ENCODE measurements around the gene GALNT18.

Gene GALNT18

DNA sequence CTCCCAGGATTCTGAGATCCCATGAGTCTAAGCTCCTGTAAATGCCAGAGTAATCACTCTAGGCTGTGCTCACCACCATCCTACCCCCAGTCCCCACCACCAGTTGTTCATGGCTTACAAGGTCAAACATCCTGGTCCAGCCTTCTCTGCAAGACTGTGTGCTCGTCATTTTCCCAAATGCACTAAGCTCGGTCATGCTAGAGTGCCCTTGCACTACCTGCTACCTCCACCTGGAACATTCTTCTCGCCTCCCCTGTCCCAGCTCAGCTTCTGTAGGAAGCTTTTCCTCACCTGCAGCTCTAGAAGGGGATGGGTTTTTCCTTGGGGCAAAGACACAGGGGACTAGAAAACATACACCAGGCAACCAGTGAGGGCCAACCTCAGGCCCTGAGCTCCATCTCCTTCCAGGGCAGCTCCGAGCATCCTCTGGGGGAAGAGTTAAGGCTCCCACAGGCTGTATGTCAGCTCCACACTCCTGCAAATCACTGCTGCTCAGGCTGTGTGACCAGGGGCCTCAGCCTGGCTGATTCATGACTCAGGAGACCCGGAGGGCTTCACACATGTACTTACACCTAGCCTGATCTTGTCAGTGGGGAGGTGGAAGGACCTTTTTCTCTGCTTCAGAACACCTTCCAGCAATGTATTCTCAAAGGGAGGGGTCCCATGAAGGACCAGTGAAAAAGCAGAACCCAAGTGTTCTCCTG, 231.6 kb downstream of the GALNT18 start (continued):
- TF ChIP-seq ZFP69B (tag by site-specific recombination; IDR thresholded peaks at IDR 0.05) = no peak

DNA sequence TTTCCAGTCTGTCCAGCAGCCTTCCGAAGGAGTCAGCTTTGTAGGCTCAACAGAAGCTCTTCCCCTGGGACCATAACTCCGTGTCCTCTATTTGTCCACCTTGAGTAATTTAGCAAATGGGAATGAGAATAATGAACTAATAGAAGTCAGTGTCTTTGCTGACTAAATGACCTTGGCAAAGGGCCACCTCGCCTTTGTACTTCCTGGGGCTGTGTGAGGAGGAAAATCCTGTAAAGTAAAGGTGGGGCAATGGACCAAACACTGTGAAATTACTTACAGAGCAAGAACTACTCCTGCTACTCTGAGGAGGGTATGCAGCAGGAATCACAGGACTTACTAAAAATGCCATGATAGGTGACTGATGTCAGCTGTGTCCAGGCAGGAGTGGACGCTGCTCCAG, 232.6 kb downstream of the GALNT18 start:
- CTCF ChIA-PET = interaction anchor here (1.3 to 1.6 kb wide), 2 partner anchors 17 to 398 kb away, joined by 4 read pairs; no protein-coding TSS in a partner anchor
- H3K36me3 ChIP-seq (ENCODE audit: control insufficient read depth in 2 of 2, insufficient read depth in 1 of 2, low read length in 2 of 2) = no peaks in the 10 kb centered on the region
- TF ChIP-seq, protein P1, sequence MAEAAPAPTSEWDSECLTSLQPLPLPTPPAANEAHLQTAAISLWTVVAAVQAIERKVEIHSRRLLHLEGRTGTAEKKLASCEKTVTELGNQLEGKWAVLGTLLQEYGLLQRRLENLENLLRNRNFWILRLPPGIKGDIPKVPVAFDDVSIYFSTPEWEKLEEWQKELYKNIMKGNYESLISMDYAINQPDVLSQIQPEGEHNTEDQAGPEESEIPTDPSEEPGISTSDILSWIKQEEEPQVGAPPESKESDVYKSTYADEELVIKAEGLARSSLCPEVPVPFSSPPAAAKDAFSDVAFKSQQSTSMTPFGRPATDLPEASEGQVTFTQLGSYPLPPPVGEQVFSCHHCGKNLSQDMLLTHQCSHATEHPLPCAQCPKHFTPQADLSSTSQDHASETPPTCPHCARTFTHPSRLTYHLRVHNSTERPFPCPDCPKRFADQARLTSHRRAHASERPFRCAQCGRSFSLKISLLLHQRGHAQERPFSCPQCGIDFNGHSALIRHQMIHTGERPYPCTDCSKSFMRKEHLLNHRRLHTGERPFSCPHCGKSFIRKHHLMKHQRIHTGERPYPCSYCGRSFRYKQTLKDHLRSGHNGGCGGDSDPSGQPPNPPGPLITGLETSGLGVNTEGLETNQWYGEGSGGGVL (tag by site-specific recombination; IDR thresholded peaks at IDR 0.05) = no peak
- TF ChIP-seq, protein P2, sequence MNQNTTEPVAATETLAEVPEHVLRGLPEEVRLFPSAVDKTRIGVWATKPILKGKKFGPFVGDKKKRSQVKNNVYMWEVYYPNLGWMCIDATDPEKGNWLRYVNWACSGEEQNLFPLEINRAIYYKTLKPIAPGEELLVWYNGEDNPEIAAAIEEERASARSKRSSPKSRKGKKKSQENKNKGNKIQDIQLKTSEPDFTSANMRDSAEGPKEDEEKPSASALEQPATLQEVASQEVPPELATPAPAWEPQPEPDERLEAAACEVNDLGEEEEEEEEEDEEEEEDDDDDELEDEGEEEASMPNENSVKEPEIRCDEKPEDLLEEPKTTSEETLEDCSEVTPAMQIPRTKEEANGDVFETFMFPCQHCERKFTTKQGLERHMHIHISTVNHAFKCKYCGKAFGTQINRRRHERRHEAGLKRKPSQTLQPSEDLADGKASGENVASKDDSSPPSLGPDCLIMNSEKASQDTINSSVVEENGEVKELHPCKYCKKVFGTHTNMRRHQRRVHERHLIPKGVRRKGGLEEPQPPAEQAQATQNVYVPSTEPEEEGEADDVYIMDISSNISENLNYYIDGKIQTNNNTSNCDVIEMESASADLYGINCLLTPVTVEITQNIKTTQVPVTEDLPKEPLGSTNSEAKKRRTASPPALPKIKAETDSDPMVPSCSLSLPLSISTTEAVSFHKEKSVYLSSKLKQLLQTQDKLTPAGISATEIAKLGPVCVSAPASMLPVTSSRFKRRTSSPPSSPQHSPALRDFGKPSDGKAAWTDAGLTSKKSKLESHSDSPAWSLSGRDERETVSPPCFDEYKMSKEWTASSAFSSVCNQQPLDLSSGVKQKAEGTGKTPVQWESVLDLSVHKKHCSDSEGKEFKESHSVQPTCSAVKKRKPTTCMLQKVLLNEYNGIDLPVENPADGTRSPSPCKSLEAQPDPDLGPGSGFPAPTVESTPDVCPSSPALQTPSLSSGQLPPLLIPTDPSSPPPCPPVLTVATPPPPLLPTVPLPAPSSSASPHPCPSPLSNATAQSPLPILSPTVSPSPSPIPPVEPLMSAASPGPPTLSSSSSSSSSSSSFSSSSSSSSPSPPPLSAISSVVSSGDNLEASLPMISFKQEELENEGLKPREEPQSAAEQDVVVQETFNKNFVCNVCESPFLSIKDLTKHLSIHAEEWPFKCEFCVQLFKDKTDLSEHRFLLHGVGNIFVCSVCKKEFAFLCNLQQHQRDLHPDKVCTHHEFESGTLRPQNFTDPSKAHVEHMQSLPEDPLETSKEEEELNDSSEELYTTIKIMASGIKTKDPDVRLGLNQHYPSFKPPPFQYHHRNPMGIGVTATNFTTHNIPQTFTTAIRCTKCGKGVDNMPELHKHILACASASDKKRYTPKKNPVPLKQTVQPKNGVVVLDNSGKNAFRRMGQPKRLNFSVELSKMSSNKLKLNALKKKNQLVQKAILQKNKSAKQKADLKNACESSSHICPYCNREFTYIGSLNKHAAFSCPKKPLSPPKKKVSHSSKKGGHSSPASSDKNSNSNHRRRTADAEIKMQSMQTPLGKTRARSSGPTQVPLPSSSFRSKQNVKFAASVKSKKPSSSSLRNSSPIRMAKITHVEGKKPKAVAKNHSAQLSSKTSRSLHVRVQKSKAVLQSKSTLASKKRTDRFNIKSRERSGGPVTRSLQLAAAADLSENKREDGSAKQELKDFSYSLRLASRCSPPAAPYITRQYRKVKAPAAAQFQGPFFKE (tag by site-specific recombination; IDR thresholded peaks at IDR 0.05; ENCODE audit: borderline replicate concordance) = no peak
- TF ChIP-seq, protein P3, sequence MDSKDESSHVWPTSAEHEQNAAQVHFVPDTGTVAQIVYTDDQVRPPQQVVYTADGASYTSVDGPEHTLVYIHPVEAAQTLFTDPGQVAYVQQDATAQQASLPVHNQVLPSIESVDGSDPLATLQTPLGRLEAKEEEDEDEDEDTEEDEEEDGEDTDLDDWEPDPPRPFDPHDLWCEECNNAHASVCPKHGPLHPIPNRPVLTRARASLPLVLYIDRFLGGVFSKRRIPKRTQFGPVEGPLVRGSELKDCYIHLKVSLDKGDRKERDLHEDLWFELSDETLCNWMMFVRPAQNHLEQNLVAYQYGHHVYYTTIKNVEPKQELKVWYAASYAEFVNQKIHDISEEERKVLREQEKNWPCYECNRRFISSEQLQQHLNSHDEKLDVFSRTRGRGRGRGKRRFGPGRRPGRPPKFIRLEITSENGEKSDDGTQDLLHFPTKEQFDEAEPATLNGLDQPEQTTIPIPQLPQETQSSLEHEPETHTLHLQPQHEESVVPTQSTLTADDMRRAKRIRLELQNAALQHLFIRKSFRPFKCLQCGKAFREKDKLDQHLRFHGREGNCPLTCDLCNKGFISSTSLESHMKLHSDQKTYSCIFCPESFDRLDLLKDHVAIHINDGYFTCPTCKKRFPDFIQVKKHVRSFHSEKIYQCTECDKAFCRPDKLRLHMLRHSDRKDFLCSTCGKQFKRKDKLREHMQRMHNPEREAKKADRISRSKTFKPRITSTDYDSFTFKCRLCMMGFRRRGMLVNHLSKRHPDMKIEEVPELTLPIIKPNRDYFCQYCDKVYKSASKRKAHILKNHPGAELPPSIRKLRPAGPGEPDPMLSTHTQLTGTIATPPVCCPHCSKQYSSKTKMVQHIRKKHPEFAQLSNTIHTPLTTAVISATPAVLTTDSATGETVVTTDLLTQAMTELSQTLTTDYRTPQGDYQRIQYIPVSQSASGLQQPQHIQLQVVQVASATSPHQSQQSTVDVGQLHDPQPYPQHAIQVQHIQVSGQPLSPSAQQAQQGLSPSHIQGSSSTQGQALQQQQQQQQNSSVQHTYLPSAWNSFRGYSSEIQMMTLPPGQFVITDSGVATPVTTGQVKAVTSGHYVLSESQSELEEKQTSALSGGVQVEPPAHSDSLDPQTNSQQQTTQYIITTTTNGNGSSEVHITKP (tag by site-specific recombination; IDR thresholded peaks at IDR 0.05) = no peak
- TF ChIP-seq ZNF433 (tag by site-specific recombination; IDR thresholded peaks at IDR 0.05; ENCODE audit: low read depth) (no peak), ZNF658 (tag by site-specific recombination; IDR thresholded peaks at IDR 0.05) (no peak), FEZF1 (tag by site-specific recombination; IDR thresholded peaks at IDR 0.05) (no peak), ZNF670 (tag by site-specific recombination; IDR thresholded peaks at IDR 0.05; ENCODE audit: low read depth) (no peak), ZNF391 (tag by site-specific recombination; IDR thresholded peaks at IDR 0.05; ENCODE audit: borderline replicate concordance, low read depth) (no peak), ZNF664 (tag by site-specific recombination; IDR thresholded peaks at IDR 0.05) (no peak), ZNF843 (tag by site-specific recombination; IDR thresholded peaks at IDR 0.05) (no peak), ZNF23 (tag by site-specific recombination; IDR thresholded peaks at IDR 0.05; ENCODE audit: borderline replicate concordance) (no peak)
- TF ChIP-seq, protein P4, sequence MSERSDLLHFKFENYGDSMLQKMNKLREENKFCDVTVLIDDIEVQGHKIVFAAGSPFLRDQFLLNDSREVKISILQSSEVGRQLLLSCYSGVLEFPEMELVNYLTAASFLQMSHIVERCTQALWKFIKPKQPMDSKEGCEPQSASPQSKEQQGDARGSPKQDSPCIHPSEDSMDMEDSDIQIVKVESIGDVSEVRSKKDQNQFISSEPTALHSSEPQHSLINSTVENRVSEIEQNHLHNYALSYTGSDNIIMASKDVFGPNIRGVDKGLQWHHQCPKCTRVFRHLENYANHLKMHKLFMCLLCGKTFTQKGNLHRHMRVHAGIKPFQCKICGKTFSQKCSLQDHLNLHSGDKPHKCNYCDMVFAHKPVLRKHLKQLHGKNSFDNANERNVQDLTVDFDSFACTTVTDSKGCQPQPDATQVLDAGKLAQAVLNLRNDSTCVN (tag by site-specific recombination; optimal IDR thresholded peaks at IDR 0.05) = no peak
- TF ChIP-seq, protein P5, sequence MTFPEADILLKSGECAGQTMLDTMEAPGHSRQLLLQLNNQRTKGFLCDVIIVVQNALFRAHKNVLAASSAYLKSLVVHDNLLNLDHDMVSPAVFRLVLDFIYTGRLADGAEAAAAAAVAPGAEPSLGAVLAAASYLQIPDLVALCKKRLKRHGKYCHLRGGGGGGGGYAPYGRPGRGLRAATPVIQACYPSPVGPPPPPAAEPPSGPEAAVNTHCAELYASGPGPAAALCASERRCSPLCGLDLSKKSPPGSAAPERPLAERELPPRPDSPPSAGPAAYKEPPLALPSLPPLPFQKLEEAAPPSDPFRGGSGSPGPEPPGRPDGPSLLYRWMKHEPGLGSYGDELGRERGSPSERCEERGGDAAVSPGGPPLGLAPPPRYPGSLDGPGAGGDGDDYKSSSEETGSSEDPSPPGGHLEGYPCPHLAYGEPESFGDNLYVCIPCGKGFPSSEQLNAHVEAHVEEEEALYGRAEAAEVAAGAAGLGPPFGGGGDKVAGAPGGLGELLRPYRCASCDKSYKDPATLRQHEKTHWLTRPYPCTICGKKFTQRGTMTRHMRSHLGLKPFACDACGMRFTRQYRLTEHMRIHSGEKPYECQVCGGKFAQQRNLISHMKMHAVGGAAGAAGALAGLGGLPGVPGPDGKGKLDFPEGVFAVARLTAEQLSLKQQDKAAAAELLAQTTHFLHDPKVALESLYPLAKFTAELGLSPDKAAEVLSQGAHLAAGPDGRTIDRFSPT (tag by site-specific recombination; IDR thresholded peaks at IDR 0.05) = no peak
- TF ChIP-seq, protein P6, sequence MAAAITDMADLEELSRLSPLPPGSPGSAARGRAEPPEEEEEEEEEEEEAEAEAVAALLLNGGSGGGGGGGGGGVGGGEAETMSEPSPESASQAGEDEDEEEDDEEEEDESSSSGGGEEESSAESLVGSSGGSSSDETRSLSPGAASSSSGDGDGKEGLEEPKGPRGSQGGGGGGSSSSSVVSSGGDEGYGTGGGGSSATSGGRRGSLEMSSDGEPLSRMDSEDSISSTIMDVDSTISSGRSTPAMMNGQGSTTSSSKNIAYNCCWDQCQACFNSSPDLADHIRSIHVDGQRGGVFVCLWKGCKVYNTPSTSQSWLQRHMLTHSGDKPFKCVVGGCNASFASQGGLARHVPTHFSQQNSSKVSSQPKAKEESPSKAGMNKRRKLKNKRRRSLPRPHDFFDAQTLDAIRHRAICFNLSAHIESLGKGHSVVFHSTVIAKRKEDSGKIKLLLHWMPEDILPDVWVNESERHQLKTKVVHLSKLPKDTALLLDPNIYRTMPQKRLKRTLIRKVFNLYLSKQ (tag by site-specific recombination; IDR thresholded peaks at IDR 0.05; ENCODE audit: borderline replicate concordance) = no peak
- no peak overlapping the region for H3K27ac ChIP-seq (ENCODE audit: extremely low read depth, low read depth, low read length)
- H3K4me1 ChIP-seq (ENCODE audit: control insufficient read depth, insufficient read depth, low read length) = peaks cover 3% of the 10 kb centered on the region; the same call in 1 of the 2 replicates
- no peaks in the 10 kb centered on the region for H3K9me3 ChIP-seq (ENCODE audit: control insufficient read depth, insufficient read depth, low read depth, low read length)
- H3K4me3 ChIP-seq (ENCODE audit: low read depth, low read length) = no peak overlapping the region
- POLR2A ChIA-PET = no interaction called here
